H1 (cell line): ENCODE results near the gene MGLL. TPM values are rescaled to one million over a fixed set of nuclear protein-coding genes. Genes with fewer than 3 reads are reported as not detected.

Experiments used
- CTCF ChIA-PET: fragments of 300-600 bp; sonication (Branson Sonifier 250); formaldehyde crosslinking; loops from one replicate; lab custom pipeline; 2021; ENCODE audit not compliant: partially characterized antibody; lab: Charles Lee
- POLR2A ChIA-PET: fragments of 300-600 bp; sonication (Branson Sonifier 250); formaldehyde crosslinking; loops from one replicate; lab custom pipeline; 2021; ENCODE audit warnings: inconsistent platforms; ENCODE audit not compliant: partially characterized antibody; lab: Charles Lee
- DNase-seq, 2 experiments: peaks; one replicate each; pipeline versions ENCODE4 v3.0.0 to v3.0.0-alpha.2; 2010 to 2022; ENCODE audit warnings: low spot score in 2 of 2, low read depth in 1 of 2, mixed read lengths in 1 of 2
- FAIRE-seq: peaks from 2 replicates; lab custom pipeline; 2011; peaks lifted over from hg19 to GRCh38; lab: Jason Lieb, UNC
- H2AFZ ChIP-seq: 2 replicates; pipeline ENCODE4 v1.8.1; 2012; ENCODE audit warnings: low read length, inconsistent platforms
- H2AK5ac ChIP-seq: 2 replicates; pipeline ENCODE4 v1.6.1; 2013; ENCODE audit warnings: low read depth, low read length
- H2BK120ac ChIP-seq: replicated peaks from 2 replicates; pipeline ENCODE3; 2013; ENCODE audit warnings: low read depth, low read length, inconsistent platforms
- H2BK12ac ChIP-seq: 2 replicates; pipeline ENCODE4 v1.6.1; 2013; ENCODE audit warnings: low read depth, low read length
- H2BK15ac ChIP-seq: 2 replicates; pipeline ENCODE4 v1.6.1; 2013; ENCODE audit warnings: low read length
- H2BK20ac ChIP-seq: 2 replicates; pipeline ENCODE4 v1.6.1; 2013; ENCODE audit warnings: low read length
- H2BK5ac ChIP-seq: 2 replicates; pipeline ENCODE4 v1.6.1; 2013; ENCODE audit warnings: low read depth, low read length
- H3K14ac ChIP-seq: 2 replicates; pipeline ENCODE4 v1.6.1; 2013; ENCODE audit warnings: inconsistent platforms; ENCODE audit not compliant: insufficient read length
- H3K18ac ChIP-seq: 2 replicates; pipeline ENCODE4 v1.6.1; 2013; ENCODE audit warnings: low read length; ENCODE audit errors: extremely low read depth
- H3K23ac ChIP-seq: 2 replicates; pipeline ENCODE4 v1.6.1; 2013; ENCODE audit warnings: inconsistent platforms; ENCODE audit not compliant: insufficient read length
- H3K23me2 ChIP-seq: 2 replicates; pipeline ENCODE4 v1.6.1; 2013; ENCODE audit warnings: low read depth, low read length
- H3K27ac ChIP-seq: 2 replicates; pipeline ENCODE4 v1.6.1; 2011; ENCODE audit warnings: low read depth, low read length, inconsistent platforms
- H3K27me3 ChIP-seq, 4 experiments: replicated peaks in 1 of 4; 1 replicate in 1 of 4; 2 replicates in 3 of 4; pipeline versions ENCODE4 v1.6.1 to v1.8.1; 2011 to 2013; ENCODE audit warnings: low read length in 3 of 4, mild to moderate bottlenecking in 3 of 4, inconsistent platforms in 2 of 4, mixed read lengths in 2 of 4, moderate library complexity in 1 of 4; ENCODE audit not compliant: control insufficient read depth in 3 of 4, insufficient read depth in 3 of 4; ENCODE audit errors: extremely low read depth in 1 of 4
- H3K36me3 ChIP-seq, 4 experiments: 2 replicates each; pipeline versions ENCODE4 v1.6.1 to v1.8.1; 2011 to 2013; ENCODE audit warnings: mild to moderate bottlenecking in 4 of 4, low read length in 3 of 4, moderate library complexity in 2 of 4, control low read depth in 1 of 4, inconsistent platforms in 1 of 4; ENCODE audit not compliant: insufficient read depth in 4 of 4, control insufficient read depth in 2 of 4
- H3K4ac ChIP-seq: replicated peaks from 2 replicates; pipeline ENCODE3; 2013; ENCODE audit warnings: low read length, low read depth, mixed read lengths, inconsistent platforms; ENCODE audit not compliant: insufficient read length
- H3K4me1 ChIP-seq, 4 experiments: replicated peaks in 1 of 4; 1 replicate in 1 of 4; 2 replicates in 3 of 4; pipeline versions ENCODE4 v1.6.1 to v1.8.1; 2011 to 2013; ENCODE audit warnings: low read length in 3 of 4, inconsistent platforms in 2 of 4, mixed read lengths in 1 of 4; ENCODE audit not compliant: insufficient read depth in 4 of 4, control insufficient read depth in 3 of 4
- H3K4me2 ChIP-seq, 2 experiments: 2 replicates each; pipeline versions ENCODE4 v1.6.1 to v1.8.1; 2011 to 2013; ENCODE audit warnings: low read depth in 2 of 2, low read length in 2 of 2, control low read depth in 1 of 2, inconsistent platforms in 1 of 2, mild to moderate bottlenecking in 1 of 2; ENCODE audit not compliant: insufficient read depth in 1 of 2
- H3K4me3 ChIP-seq, 4 experiments: fragments of 200-600, 300-600 bp in 1 of 4; sonication (generic), shearing (Covaris generic), sonication (Bioruptor Twin) in 1 of 4; 2 replicates each; pipeline versions ENCODE4 v1.5.1 to v1.8.1; 2011 to 2016; ENCODE audit warnings: low read length in 4 of 4, low read depth in 3 of 4, control low read depth in 2 of 4, inconsistent platforms in 2 of 4, mild to moderate bottlenecking in 2 of 4, mixed read lengths in 1 of 4, moderate library complexity in 1 of 4; ENCODE audit not compliant: insufficient read depth in 2 of 4; ENCODE audit errors: extremely low read depth in 1 of 4
- H3K56ac ChIP-seq: replicated peaks from 2 replicates; pipeline ENCODE3; 2013; ENCODE audit warnings: low read depth, mild to moderate bottlenecking, mixed read lengths, low read length, inconsistent platforms; ENCODE audit not compliant: insufficient read length
- H3K79me1 ChIP-seq: 2 replicates; pipeline ENCODE4 v1.6.1; 2013; ENCODE audit warnings: low read depth, low read length, control low read depth
- H3K79me2 ChIP-seq, 2 experiments: 2 replicates each; pipeline versions ENCODE4 v1.6.1 to v1.8.1; 2012 to 2013; ENCODE audit warnings: low read length in 2 of 2, mild to moderate bottlenecking in 2 of 2, inconsistent platforms in 1 of 2; ENCODE audit not compliant: insufficient read depth in 2 of 2, control insufficient read depth in 1 of 2
- H3K9ac ChIP-seq, 4 experiments: replicated peaks in 1 of 4; 1 replicate in 1 of 4; 2 replicates in 3 of 4; pipeline versions ENCODE4 v1.6.1 to v1.8.1; 2011 to 2013; ENCODE audit warnings: low read depth in 3 of 4, low read length in 3 of 4, control low read depth in 2 of 4, mild to moderate bottlenecking in 2 of 4, moderate library complexity in 2 of 4, inconsistent platforms in 1 of 4; ENCODE audit errors: extremely low read depth in 1 of 4
- H3K9me3 ChIP-seq, 2 experiments: 2 replicates each; pipeline versions ENCODE4 v1.6.1 to v1.8.1; 2012 to 2013; ENCODE audit warnings: mild to moderate bottlenecking in 2 of 2, moderate library complexity in 2 of 2, control low read depth in 1 of 2, inconsistent platforms in 1 of 2, low read depth in 1 of 2, low read length in 1 of 2, mixed read lengths in 1 of 2; ENCODE audit not compliant: insufficient read depth in 2 of 2
- H4K20me1 ChIP-seq, 2 experiments: replicated peaks in 1 of 2; 2 replicates each; pipeline versions ENCODE3 to v1.8.1; 2011 to 2013; ENCODE audit warnings: inconsistent platforms in 2 of 2, low read length in 2 of 2, mild to moderate bottlenecking in 1 of 2; ENCODE audit not compliant: insufficient read depth in 2 of 2, control insufficient read depth in 1 of 2
- H4K5ac ChIP-seq: 2 replicates; pipeline ENCODE4 v1.6.1; 2013; ENCODE audit warnings: low read length, low read depth, mixed read lengths, inconsistent platforms; ENCODE audit not compliant: insufficient read length
- H4K8ac ChIP-seq: 2 replicates; pipeline ENCODE4 v1.8.0; 2013; ENCODE audit warnings: mild to moderate bottlenecking, moderate library complexity, low read length, inconsistent platforms; ENCODE audit not compliant: insufficient read depth; ENCODE audit errors: extremely low read depth
- H4K91ac ChIP-seq: replicated peaks from 2 replicates; pipeline ENCODE3; 2013; ENCODE audit warnings: low read length, mixed read lengths, inconsistent platforms; ENCODE audit not compliant: insufficient read length
- BRCA1 ChIP-seq: IDR thresholded peaks from 2 replicates; pipeline ENCODE4 v1.6.1; 2012; ENCODE audit warnings: low read depth, low read length, improper control_type of control experiment
- EP300 ChIP-seq, 2 experiments: IDR thresholded peaks; 1 replicate in 1 of 2; 2 replicates in 1 of 2; pipeline ENCODE4 v1.6.1; 2011 to 2012; ENCODE audit warnings: low read depth in 2 of 2, low read length in 2 of 2, mild to moderate bottlenecking in 2 of 2, borderline replicate concordance in 1 of 2, inconsistent platforms in 1 of 2, moderate library complexity in 1 of 2
- JUND ChIP-seq: IDR thresholded peaks from 2 replicates; pipeline ENCODE4 v1.6.1; 2011; ENCODE audit warnings: mild to moderate bottlenecking, improper control_type of control experiment, low read length
- NRF1 ChIP-seq: IDR thresholded peaks from 2 replicates; pipeline ENCODE4 v1.6.1; 2011; ENCODE audit warnings: mild to moderate bottlenecking, low read depth, low read length, improper control_type of control experiment
- RNF2 ChIP-seq: fragments of 200-900, 300-1000 bp; sonication (generic); IDR thresholded peaks from 2 replicates; pipeline ENCODE4 v1.7.1; 2016; ENCODE audit warnings: borderline replicate concordance, low read depth, mild to moderate bottlenecking, antibody characterized with exemption, low read length; ENCODE audit not compliant: poor library complexity, severe bottlenecking; ENCODE audit errors: missing control alignments
- USF2 ChIP-seq: IDR thresholded peaks from 2 replicates; pipeline ENCODE4 v1.6.1; 2011; ENCODE audit warnings: low read length, improper control_type of control experiment
- WGBS, 2 experiments: shearing (Covaris generic) in 1 of 2; methylation state at CpG; one replicate each; pipeline versions ENCODE4 v1.1.6 to v1.1.7; 2013 to 2015; ENCODE audit warnings: low lambda C conversion rate in 2 of 2, mixed read lengths in 2 of 2, inconsistent platforms in 1 of 2, low coverage in 1 of 2, missing lambda C conversion rate in 1 of 2; ENCODE audit not compliant: insufficient replicate concordance in 2 of 2, insufficient coverage in 1 of 2, insufficient read length in 1 of 2; ENCODE audit errors: extremely low coverage in 1 of 2, missing lambda C conversion rate in 1 of 2; 5-methylcytosine and 5-hydroxymethylcytosine counted together
- polyA plus RNA-seq, 7 experiments: library from polyadenylated mRNA; depleted of rRNA in 3 of 7; stranded (reverse) in 5 of 7; unstranded in 2 of 7; fragments of >200 nt in 5 of 7; fragments of 200-250 nt in 2 of 7; gene quantifications; 1 replicate in 5 of 7; 2 replicates in 1 of 7; 4 replicates in 1 of 7; pipeline versions ENCODE4 v1.2.1 to v1.2.3, GENCODE V29; 2011 to 2013; ENCODE audit warnings: missing spikeins in 2 of 7, mixed read lengths in 2 of 7
- total RNA-seq: library from RNA; stranded (reverse); fragmentation: NEBNext Ultra II Directional; extraction: Animal tissue kit (Norgen Biotek cat#: 25700); gene quantifications from 2 replicates; pipeline ENCODE4 v1.2.1, GENCODE V29; 2021

Gene MGLL
- total and polyA plus RNA-seq, 2 of the 8 experiments (the other 6 are each of a cell fraction or from before 2014, with no cell fraction given): 0.05 to 0.34 TPM

GRCh38 chr3:127684871-127685707, 137.2 kb downstream of the MGLL start:
- H2BK20ac ChIP-seq: no peak overlapping the region
- no peak overlapping the region for H3K56ac ChIP-seq
- no peaks in the 10 kb centered on the region for H3K79me1 ChIP-seq
- no peaks in the 10 kb centered on the region for H3K36me3 ChIP-seq
- H2BK5ac ChIP-seq: no peak overlapping the region
- H2AK5ac ChIP-seq: no peak overlapping the region
- FAIRE-seq: no peak
- WGBS, 2 experiments: 94% methylated on average over 20 of the region's 22 CpGs; no CpG with 5 or more reads in 1 of the 2 experiments
- no peak for DNase-seq
- CTCF ChIA-PET: interaction anchor here (0.9 to 9.6 kb wide), 11 partner anchors 8 to 276 kb away, joined by 3 to 172 read pairs (median 4); no protein-coding TSS in a partner anchor
- no peak overlapping the region for H4K5ac ChIP-seq
- no peak overlapping the region for H3K18ac ChIP-seq
- no peaks in the 10 kb centered on the region for H3K79me2 ChIP-seq
- no peak overlapping the region for H2BK12ac ChIP-seq
- no peak overlapping the region for H3K4me2 ChIP-seq
- H3K14ac ChIP-seq: no peak overlapping the region
- H2BK15ac ChIP-seq: no peak overlapping the region
- peaks cover 0 to 21% (median 7%) of the 10 kb centered on the region in 4 experiments; a peak in 6 of 7 replicates for H3K4me1 ChIP-seq
- H4K8ac ChIP-seq: no peak overlapping the region
- no peak overlapping the region for H3K23ac ChIP-seq
- H4K20me1 ChIP-seq: no peaks in the 10 kb centered on the region
- no peak overlapping the region for H3K27ac ChIP-seq
- H2AFZ ChIP-seq: no peak overlapping the region
- H3K27me3 ChIP-seq: no peaks in the 10 kb centered on the region
- no peak overlapping the region for H3K4me3 ChIP-seq
- no peak overlapping the region for H3K4ac ChIP-seq
- H3K23me2 ChIP-seq: peaks cover 16% of the 10 kb centered on the region; the same call in 1 of the 2 replicates
- POLR2A ChIA-PET: no interaction called here
- no peak overlapping the region for H3K9ac ChIP-seq
- no peaks in the 10 kb centered on the region for H3K9me3 ChIP-seq
- H2BK120ac ChIP-seq: no peak overlapping the region
- H4K91ac ChIP-seq: no peak overlapping the region
- no peak for TF ChIP-seq EP300 (IDR thresholded peaks at IDR 0.05; ENCODE audit: borderline replicate concordance in 1 of 2, low read depth in 2 of 2, low read length in 2 of 2)
- no peak for TF ChIP-seq JUND
- no peak for TF ChIP-seq NRF1
- TF ChIP-seq RNF2: no peak
- TF ChIP-seq BRCA1: no peak
- no peak for TF ChIP-seq USF2
